Kidney glomerular epithelial cell (primary cell): ENCODE results near the gene PSMD8.
"Not testable (repeated sequence)": the region's sequence is repeated elsewhere in the genome, so short reads cannot be mapped to it uniquely, and the experiment has no call there.

ENCODE experiments used
- DNase-seq: peaks from one replicate; lab custom pipeline; 2025; lab: John Stamatoyannopoulos, UW

PSMD8 gene

GRCh38 chr19:38387550-38388348 lies 13.4 kb downstream of the PSMD8 start, which contains the start of gene GGN:
TSS of gene GGN (minus strand) at chr19:38388034. CDS start at chr19:38387261, 773 bp downstream.
- DNase-seq, result peak; percentile 90

DNA sequence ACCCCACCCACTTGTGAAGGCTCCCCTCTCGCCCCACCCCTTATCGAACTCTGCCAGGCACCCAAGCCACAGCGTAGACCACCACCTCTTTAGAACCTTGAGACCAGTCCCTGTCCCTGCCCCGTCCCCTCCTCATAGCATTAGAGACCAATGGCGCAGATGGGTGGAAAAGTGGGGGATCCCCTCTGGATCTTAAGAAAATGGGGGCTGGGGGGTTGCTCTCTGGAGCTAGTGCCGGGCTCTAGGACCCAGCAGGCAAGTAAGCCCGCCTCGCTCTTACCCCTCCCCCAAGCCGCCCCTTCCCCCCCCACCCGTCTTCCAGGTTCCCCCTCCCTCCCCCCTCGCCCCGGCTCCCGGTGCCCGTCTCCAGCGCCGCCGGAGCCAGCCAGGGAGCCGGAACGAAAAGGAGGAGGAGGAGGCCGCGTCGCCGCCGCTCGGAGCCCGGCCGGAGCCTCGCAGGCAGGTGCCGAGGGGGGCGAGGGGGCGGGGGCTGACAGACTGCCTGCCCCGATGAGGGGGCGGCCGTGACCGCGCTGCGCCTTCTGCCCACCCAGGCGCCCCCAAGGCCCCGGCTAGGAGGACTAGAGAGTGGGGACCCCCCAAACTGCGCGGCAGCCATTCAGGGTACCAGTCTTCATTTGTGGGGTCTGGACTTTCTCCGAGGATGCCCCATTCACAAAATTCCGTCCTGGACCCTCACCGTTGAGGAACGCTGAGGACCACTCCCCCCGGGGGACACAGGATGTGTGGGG lies 14.2 kb downstream of the PSMD8 start, which contains the start of gene SPRED3:
Gene SPRED3, plus strand, starts transcription at position 349 of the 752 bp plus-strand sequence. CDS start 1,606 bp downstream, outside the sequence.
- DNase-seq, result peak; percentile 62

DNA sequence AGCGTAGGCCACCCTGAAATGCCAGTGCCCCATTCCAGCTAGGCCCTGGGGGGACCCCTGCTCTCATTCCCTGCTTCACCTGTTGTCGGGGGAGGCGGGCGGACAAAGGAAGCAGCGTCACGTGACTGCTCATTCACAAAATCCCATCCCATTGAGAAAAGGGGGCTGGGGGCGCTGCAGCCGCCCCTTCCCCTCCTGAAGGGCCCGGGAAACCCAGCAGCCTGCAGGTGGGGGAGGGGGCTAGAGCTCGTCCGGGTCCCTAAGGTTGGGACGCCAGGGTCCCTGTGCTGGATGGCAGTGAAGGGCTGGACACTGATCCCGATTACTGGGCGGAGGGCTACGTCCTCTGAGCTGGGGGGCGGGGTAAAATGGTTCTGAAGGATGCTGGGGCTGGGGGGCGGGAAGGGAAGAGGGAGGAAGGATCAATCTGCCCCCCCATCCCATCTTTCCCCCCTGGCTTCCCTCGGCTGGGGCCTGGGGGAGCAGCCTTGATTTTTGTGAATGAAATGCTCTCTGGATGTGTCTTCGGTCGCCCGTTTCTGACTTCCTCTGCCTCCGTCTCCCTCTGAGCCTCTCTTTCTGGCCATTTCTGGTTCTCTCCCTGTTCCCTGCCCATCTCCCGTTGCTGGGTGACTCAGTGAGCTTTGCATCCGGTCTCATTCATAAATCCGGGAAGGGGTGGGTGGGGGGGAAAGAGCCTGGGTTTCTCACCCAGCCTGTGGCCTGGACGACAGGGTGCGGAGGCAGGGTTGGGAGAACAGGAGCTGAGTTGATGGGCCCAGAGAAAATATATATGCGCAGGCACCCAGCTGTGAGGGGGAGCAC lies 14.9 kb downstream of the PSMD8 start:
- peak; percentile 16 for DNase-seq

GRCh38 chr19:38389957-38390924 lies 15.9 kb downstream of the PSMD8 start:
- no peak for DNase-seq

- DNase-seq, result no peak
Observed at GRCh38 chr19:38391911-38392464, 17.6 kb downstream of the PSMD8 start.

DNA sequence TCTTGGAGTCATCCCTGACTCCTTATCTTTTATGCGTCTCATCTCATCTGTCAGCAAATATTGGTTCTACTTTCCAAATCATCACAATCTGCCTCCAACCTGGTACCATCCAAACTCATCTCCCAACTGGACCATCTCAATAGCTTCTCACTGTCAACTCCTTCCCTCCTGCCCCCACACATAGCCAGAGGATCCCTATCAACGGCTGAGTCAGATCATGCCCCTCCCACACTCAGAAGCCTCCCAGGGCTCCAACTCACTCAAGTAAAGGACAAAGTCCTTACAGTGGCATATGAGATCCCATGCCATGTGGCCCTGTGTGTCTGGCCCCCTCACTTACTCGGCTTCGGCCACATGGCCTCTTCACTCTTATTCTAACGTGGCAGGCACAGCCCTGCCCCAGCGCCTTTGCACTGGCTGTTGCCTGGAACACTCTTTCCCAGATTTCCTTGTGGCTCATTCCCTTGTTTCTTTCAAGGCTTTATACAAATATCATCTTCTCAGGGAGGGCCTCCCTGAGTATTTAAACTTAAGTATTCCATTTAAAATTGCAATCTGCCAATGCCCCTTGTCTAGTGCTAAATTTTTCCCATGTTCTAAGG lies 18.4 kb downstream of the PSMD8 start:
- DNase-seq, result peak; percentile 39

- no peak for DNase-seq
Observed at GRCh38 chr19:38394488-38394887, 20.1 kb downstream of the PSMD8 start.

DNA sequence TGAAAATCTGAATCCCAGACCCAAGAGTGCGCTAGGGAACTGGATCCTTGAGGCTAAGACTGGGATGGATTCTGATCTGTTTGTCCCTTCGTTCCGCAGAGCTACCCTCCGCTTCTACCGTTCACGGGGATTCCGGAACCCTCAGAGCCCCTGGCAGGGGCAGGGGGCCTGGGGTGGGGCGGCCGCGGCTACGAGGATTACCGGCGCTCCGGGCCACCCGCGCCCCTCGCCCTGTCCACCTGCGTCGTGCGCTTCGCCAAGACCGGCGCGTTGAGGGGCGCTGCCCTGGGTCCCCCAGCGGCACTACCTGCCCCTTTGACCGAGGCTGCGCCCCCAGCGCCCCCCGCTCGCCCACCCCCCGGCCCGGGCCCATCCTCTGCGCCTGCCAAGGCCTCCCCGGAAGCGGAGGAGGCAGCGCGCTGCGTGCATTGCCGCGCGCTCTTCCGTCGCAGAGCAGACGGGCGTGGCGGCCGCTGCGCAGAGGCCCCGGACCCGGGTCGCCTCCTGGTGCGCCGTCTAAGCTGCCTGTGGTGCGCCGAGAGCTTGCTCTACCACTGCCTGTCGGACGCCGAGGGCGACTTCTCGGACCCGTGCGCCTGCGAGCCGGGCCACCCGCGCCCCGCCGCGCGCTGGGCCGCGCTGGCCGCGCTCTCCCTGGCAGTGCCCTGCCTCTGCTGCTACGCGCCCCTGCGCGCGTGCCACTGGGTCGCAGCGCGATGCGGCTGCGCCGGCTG lies 21.2 kb downstream of the PSMD8 start:
- DNase-seq, result no peak

DNA sequence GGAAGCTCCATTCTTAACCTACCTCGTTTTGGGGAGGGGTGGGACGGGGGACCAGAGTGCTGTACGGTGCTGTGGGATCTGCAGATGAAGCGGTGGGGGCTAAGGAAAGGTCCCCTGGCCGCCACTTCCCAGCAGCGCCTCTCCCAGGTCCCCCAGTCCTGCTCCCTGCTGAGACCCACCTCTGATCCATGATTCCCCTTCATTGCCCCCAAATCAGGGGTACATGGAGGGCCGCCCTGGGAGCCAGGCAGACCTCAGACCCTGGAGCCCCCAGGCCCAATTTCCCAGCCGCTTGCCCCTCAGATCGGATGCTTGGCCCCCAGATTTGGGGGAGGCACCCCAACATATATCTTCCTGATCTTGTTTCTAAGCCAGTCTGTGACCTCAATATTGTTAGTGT lies 24.7 kb downstream of the PSMD8 start:
- no peak for DNase-seq

GRCh38 chr19:38399537-38399936 lies 25.2 kb downstream of the PSMD8 start:
- no peak for DNase-seq

DNA sequence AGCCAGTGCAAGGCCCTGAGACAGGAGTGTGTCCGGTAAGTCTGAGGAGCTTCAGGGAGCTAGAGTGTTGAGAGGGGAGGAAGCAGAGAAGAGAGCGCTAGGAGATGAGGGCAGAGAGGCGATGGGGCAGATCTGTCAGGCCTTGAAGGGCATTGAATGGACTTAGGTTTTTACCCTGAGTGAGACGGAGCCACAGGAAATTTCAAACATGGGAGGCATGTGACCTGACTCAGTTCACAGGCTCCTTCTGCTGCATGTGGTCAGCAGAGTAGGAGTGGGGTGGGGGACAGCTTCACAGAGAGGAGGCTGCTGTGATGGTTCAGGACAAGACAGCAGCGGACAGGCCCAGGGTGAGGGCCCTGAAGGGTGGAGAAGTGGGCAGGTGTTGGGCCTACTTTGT lies 26.0 kb downstream of the PSMD8 start:
- no peak for DNase-seq

DNA sequence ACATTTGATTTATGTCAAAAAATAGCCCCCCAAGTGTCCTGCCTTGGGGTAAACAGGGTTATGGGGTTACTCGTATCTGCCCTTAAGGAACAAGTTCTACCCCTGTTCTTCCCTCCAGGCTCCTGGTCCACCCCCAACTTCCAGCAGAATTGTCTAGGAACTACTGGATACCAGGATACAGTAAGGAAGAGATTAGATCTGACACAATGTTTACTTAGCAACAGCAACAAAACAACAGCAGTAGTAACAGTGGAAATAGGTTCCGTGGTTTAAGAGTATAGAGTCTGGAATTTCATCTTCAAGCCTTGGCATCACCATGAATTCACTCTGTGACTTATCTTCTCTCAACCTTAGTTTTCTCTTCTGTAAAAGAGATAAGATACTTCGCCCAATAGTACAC lies 26.8 kb downstream of the PSMD8 start:
- peak; percentile 14 for DNase-seq

DNA sequence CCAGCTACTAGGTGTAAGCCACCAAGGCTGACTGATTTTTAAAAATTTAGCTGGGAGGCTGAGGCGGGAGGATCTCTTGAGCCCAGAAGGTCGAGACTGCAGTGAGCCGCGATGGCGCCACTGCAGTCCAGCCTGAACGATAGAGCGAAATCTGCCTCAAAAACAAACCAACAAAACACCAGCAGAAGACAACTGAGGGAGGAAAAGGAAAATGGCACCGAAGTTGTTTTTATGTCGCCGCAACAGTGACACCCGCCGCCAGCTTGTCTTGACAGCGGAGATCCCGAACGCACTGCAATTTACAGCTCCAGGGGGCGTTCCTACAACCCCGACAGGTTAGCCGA lies 28.2 kb downstream of the PSMD8 start:
- no peak for DNase-seq

DNA sequence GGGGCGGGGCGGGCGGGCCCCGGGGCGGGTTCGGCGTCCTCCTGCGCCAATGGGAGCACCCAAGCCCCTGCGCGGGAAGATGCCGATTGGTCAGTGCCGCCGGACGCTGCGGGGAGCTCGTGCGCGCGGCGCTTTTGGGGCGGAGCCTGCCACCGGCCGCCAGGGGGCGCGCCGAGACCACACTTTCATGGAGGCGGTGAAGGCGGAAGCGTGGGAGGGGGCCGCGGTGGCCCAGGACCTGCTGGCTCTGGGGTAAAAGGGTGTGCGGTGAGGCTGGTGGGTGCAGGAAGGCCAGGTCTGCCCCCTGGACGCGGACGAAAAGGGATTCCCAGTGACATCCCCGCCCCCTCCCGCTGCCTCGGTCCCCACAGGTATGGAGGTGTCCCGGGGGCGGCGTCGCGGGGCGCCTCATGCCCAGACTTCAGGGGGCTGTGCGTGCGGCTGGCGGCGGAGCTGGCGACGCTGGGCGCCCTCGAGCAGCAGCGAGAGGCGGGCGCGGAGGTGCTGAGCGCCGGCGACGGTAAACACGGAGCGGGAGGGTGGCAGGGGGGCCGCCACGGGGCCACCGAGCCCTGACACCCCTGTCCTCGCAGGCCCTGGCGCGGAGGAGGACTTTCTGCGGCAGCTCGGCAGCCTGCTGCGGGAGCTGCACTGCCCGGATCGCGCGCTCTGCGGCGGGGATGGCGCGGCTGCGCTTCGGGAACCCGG lies 28.8 kb downstream of the PSMD8 start, which contains the start of gene FAM98C:
Gene FAM98C, plus strand, starts transcription at position 127 of the 708 bp plus-strand sequence. Its CDS starts 61 bp downstream, at position 188.
- peak; percentile 91 for DNase-seq

- no peak for DNase-seq
Observed at GRCh38 chr19:38404858-38405257, 30.5 kb downstream of the PSMD8 start.

DNA sequence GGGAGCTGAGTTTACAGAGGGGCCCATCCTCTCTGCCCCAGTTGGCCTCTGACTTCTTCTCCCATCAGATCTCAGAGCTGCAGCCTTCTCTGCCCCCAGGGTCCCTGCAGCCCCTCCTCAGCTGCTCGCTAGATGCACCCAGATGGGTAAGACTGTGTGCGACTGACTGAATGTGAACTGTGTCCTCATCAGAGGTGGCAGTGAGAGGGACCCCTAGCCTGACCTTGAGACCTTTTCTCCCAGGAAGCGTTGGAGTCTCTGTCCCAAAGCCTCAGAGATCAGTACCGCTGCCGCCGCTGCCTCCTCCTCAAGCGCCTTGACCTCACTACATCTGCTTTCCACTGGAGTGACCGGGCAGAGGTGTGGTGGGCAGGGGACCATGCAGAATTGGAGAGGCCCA lies 30.9 kb downstream of the PSMD8 start:
- DNase-seq, result no peak

DNA sequence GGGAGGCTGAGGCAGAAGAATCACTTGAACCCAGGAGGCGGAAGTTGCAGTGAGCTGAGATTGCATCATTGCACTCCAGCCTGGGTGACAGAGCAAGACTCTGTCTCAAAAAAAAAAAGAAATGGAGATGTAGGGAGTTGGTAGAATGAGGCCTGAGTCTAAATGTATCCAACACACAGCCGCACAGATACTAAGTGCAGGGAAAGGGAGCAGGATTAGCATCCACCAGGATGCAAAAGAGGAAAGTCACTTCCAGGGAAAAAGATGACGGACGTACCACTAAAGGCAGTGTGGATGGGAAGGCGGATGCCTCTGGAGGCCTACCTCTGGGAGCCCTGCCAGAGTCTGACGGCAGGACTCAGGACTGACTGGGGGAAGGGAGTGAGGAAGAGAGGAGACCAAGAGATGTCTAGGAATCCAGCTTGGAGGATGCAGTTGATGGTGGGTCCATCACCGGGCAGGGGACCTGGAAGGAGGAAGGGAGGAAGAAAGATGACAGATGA lies 35.3 kb downstream of the PSMD8 start:
- DNase-seq, result no peak

DNA sequence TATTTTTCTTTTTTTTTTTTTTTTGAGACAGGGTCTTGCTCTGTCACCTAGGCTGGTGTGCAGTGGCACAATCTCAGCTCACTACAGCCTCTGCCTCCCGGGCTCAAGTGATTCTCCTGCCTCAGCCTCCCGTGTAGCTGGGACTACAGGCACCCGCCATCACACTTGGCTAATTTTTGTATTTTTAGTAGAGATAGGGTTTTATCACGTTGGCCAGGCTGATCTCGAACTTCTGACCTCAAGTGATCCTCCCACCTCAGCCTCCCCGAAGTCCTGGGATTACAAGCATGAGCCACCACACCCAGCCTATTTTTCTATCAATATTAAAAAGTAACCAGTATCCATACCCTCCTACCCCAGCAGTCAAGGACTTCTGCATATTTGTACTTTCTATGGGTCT lies 36.0 kb downstream of the PSMD8 start:
- not testable (repeated sequence) for DNase-seq
